ENCODE results near the gene CARD9.

- TF ChIP-seq CTCF (IDR thresholded peaks at IDR 0.05) (no peak), POLR2A (IDR thresholded peaks at IDR 0.05) (no peak)
Measured at GRCh38 chr9:136343884-136344269, 29.6 kb downstream of the CARD9 start.
